ENCODE results near the gene ABR. TPM values are rescaled to one million over a fixed set of nuclear protein-coding genes. Genes with fewer than 3 reads are reported as not detected.
A peak's percentile ranks its signal among the peaks of the same experiment; 100 is the strongest.

The ABR gene
- total and polyA plus RNA-seq, 10 donors, result 18.5 to 183 (median 121) TPM

DNA sequence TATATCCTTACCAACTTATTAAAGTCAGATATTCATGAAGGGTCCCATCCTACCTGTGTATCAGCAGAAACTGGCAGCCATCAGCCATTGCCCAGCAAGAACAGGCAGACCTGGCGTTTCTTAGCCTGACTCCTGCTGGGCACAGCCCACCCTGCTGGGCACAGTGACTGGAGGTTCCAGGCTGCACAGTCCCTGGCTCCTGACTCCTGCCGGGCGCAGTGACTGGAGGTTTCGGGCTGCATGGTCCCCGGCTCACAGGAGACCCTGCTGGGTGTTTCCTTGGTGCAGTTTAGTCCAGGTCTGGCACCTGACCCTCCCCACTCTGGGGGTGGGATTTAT lies 176.2 kb downstream of the ABR start:
- Histone ChIP-seq H3K9me3 (no peaks in the 10 kb centered on the region), H3K36me3 (peaks cover 0 to 95% (median 81%) of the 10 kb centered on the region in 6 donors), H3K4me3 (peak overlapping the region in 1 of 8 donors; percentile 19), H3K27ac (peak overlapping the region; percentile 10 to 87 (median 76)), H3K4me1 (peaks cover 12 to 90% (median 71%) of the 10 kb centered on the region in 6 donors), H3K27me3 (replicated peaks in 1 of 7) (no peaks in the 10 kb centered on the region)
- intact Hi-C loops (cut with DNase I; ENCODE audit: low total_unique reads), result loop anchor here (10.0 kb wide), 1 partner anchor 51 kb away; no protein-coding TSS in a partner anchor
- 66 to 91% (median 90%) methylated on average over 3 to 5 of the region's 5 CpGs for WGBS, 5 donors
- TF ChIP-seq POLR2AphosphoS5 (IDR thresholded peaks at IDR 0.05) (no peak), POLR2A (IDR thresholded peaks at IDR 0.05) (no peak)
- TF ChIP-seq, protein P1, sequence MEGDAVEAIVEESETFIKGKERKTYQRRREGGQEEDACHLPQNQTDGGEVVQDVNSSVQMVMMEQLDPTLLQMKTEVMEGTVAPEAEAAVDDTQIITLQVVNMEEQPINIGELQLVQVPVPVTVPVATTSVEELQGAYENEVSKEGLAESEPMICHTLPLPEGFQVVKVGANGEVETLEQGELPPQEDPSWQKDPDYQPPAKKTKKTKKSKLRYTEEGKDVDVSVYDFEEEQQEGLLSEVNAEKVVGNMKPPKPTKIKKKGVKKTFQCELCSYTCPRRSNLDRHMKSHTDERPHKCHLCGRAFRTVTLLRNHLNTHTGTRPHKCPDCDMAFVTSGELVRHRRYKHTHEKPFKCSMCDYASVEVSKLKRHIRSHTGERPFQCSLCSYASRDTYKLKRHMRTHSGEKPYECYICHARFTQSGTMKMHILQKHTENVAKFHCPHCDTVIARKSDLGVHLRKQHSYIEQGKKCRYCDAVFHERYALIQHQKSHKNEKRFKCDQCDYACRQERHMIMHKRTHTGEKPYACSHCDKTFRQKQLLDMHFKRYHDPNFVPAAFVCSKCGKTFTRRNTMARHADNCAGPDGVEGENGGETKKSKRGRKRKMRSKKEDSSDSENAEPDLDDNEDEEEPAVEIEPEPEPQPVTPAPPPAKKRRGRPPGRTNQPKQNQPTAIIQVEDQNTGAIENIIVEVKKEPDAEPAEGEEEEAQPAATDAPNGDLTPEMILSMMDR (IDR thresholded peaks at IDR 0.05 in 8 of 11, conservative IDR thresholded peaks at IDR 0.05 in 3 of 11), result no peak
- peak; percentile 70 for DNase-seq

- DNase-seq, result no peak
- Histone ChIP-seq H3K36me3 (peaks cover 0 to 90% (median 76%) of the 10 kb centered on the region in 6 donors), H3K27me3 (replicated peaks in 1 of 7) (no peaks in the 10 kb centered on the region), H3K4me1 (peaks cover 19 to 94% (median 74%) of the 10 kb centered on the region in 6 donors), H3K9me3 (no peaks in the 10 kb centered on the region), H3K27ac (peak overlapping the region in 5 of 8 donors; percentile 74 to 87 (median 79)), H3K4me3 (no peak overlapping the region)
- WGBS, 5 donors, result 75 to 84% (median 76%) methylated on average over 19 of the region's 19 CpGs
- TF ChIP-seq, protein P1 (IDR thresholded peaks at IDR 0.05 in 8 of 11, conservative IDR thresholded peaks at IDR 0.05 in 3 of 11), result no peak
- TF ChIP-seq POLR2A (IDR thresholded peaks at IDR 0.05) (no peak), POLR2AphosphoS5 (IDR thresholded peaks at IDR 0.05) (no peak)
- intact Hi-C loops (cut with DNase I; ENCODE audit: low total_unique reads), result loop anchor here (10.0 kb wide), 1 partner anchor 52 kb away; no protein-coding TSS in a partner anchor
These were observed 176.8 kb downstream of the ABR start for GRCh38 chr17:1002771-1003555.

DNA sequence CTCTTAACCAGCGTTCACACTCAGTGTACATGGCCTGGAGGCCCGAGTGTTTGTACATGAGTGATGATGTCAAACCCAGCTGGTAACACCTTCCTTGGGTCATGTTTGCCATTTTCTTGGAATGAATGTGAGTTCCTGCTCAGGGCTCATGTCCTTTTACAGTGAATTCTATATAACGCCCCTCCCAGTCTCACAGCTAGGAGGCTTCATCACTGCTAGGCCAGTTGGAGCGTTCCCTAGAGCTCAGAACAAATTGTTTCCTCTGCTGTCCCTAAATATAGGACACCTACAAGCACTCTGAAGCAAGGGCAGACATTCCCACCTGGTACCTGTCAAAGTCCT lies 177.4 kb downstream of the ABR start:
- H3K4me1 ChIP-seq, result peaks cover 24 to 94% (median 77%) of the 10 kb centered on the region in 6 donors
- WGBS, 5 donors, result 80 to 94% (median 87%) methylated on average over 4 of the region's 4 CpGs
- H3K36me3 ChIP-seq, result peaks cover 0 to 84% (median 71%) of the 10 kb centered on the region in 6 donors
- peak overlapping the region in 4 of 8 donors; percentile 74 to 87 (median 78) for H3K27ac ChIP-seq
- no peaks in the 10 kb centered on the region for H3K9me3 ChIP-seq
- DNase-seq, result no peak
- H3K4me3 ChIP-seq, result no peak overlapping the region
- no peak for TF ChIP-seq POLR2A (IDR thresholded peaks at IDR 0.05)
- no peak for TF ChIP-seq POLR2AphosphoS5 (IDR thresholded peaks at IDR 0.05)
- TF ChIP-seq, protein P1 (IDR thresholded peaks at IDR 0.05 in 8 of 11, conservative IDR thresholded peaks at IDR 0.05 in 3 of 11), result no peak
- intact Hi-C loops (cut with DNase I; ENCODE audit: low total_unique reads), result loop anchor here (10.0 kb wide), 1 partner anchor 52 kb away; no protein-coding TSS in a partner anchor
- no peaks in the 10 kb centered on the region for H3K27me3 ChIP-seq (replicated peaks in 1 of 7)

All from spleen (tissue), 11 donors.